HUES48 (cell line): ENCODE measurements around the gene PNMA8C.
"Not testable (repeated sequence)": the region's sequence is repeated elsewhere in the genome, so short reads cannot be mapped to it uniquely, and the experiment has no call there.

ENCODE experiments used
- H3K27ac ChIP-seq: one replicate; pipeline ENCODE4 v1.7.0; 2013; ENCODE audit warnings: low read depth, low read length, inconsistent platforms
- H3K27me3 ChIP-seq: 2 replicates; pipeline ENCODE4 v1.6.1; 2013; ENCODE audit warnings: mild to moderate bottlenecking, low read length; ENCODE audit not compliant: control insufficient read depth, insufficient read depth
- H3K36me3 ChIP-seq: 2 replicates; pipeline ENCODE4 v1.6.1; 2013; ENCODE audit warnings: low read length; ENCODE audit not compliant: control insufficient read depth, insufficient read depth
- H3K4me1 ChIP-seq: 2 replicates; pipeline ENCODE4 v1.6.1; 2013; ENCODE audit warnings: mild to moderate bottlenecking, low read length; ENCODE audit not compliant: control insufficient read depth, insufficient read depth
- H3K4me3 ChIP-seq: 2 replicates; pipeline ENCODE4 v1.5.1; 2013; ENCODE audit warnings: mild to moderate bottlenecking, low read depth, low read length
- H3K9ac ChIP-seq: 2 replicates; pipeline ENCODE4 v1.6.1; 2013; ENCODE audit warnings: mild to moderate bottlenecking, low read depth, low read length, moderate library complexity
- H3K9me3 ChIP-seq: 2 replicates; pipeline ENCODE4 v1.6.1; 2013; ENCODE audit warnings: low read length; ENCODE audit not compliant: control insufficient read depth, insufficient read depth

PNMA8C gene

DNA sequence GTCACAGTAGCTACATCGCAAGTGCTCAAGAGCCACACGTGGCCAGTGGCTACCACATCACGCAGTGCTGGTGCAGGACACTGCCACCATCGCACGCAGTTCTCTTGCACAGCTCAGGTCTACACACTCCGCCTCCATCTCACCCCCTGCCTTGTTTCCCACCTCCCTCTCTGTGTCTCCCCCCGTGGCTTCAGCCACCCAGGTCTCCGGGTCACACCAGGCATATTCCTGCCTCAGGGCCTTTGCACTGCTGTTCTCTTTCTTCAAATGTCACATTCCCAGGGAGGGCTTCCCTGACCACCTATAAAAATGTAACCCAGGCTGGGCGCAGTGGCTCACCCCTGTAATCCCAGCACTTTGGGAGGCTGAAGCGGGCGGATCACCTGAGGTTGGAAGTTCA lies 26.0 kb downstream of the PNMA8C start:
- H3K27me3 ChIP-seq, result peaks cover 20% of the 10 kb centered on the region
- no peaks in the 10 kb centered on the region for H3K36me3 ChIP-seq
- H3K4me1 ChIP-seq, result peaks cover 15% of the 10 kb centered on the region; the same call in 1 of the 2 replicates
- H3K27ac ChIP-seq, result no peak overlapping the region
- no peak overlapping the region for H3K4me3 ChIP-seq
- no peaks in the 10 kb centered on the region for H3K9me3 ChIP-seq
- no peak overlapping the region for H3K9ac ChIP-seq

DNA sequence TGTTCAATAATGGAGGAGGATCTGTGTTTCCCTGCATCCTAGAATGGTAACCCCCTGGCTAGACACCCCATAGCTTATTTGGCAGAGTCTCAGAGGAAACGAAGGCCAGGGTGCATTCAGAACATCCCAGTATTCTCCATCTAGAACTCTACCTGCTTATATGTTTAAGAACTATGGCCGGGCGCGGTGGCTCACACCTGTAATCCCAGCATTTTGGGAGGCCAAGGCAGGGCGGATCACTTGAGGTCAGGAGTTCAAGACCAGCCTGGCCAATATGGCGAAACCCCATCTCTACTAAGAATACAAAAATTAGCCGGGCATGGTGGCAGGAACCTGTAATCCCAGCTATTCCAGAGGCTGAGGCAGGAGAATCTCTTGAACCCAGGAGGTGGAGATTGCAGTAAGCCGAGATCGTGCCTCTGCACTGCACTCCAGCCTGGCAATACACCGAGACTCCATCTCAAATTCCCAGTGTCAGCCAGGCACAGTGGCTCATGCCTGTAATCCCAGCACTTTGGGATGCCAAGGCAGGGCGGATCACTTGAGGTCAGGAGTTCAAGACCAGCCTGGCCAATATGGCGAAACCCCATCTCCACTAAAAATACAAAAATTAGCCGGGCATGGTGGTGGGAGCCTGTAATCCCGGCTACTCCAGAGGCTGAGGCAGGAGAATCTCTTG lies 30.8 kb downstream of the PNMA8C start:
- not testable (repeated sequence) for H3K9ac ChIP-seq, H3K9me3 ChIP-seq, H3K4me1 ChIP-seq, H3K27me3 ChIP-seq, H3K36me3 ChIP-seq, H3K27ac ChIP-seq, H3K4me3 ChIP-seq

DNA sequence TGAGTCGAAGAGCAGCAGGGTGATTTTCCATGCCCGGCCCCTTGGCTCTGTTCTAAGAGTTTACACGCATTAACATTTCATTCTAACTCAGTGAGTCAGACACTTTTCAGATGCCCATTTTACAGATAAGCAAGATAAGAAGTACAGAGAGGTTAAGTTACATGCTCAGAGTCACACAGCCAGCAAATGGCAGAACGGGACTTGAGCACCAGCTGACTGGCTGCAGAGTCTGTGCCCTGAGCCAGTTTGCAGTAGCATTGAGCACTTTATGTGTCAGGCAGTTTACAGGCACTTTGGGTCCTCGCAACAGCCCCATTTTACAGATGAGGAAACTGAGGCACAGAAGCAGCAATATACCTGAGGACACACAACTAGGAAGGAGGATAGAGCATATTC lies 34.3 kb downstream of the PNMA8C start:
- no peaks in the 10 kb centered on the region for H3K9me3 ChIP-seq
- H3K27ac ChIP-seq, result no peak overlapping the region
- H3K36me3 ChIP-seq, result peaks cover 35% of the 10 kb centered on the region
- no peaks in the 10 kb centered on the region for H3K27me3 ChIP-seq
- H3K9ac ChIP-seq, result no peak overlapping the region
- H3K4me3 ChIP-seq, result no peak overlapping the region
- no peaks in the 10 kb centered on the region for H3K4me1 ChIP-seq

DNA sequence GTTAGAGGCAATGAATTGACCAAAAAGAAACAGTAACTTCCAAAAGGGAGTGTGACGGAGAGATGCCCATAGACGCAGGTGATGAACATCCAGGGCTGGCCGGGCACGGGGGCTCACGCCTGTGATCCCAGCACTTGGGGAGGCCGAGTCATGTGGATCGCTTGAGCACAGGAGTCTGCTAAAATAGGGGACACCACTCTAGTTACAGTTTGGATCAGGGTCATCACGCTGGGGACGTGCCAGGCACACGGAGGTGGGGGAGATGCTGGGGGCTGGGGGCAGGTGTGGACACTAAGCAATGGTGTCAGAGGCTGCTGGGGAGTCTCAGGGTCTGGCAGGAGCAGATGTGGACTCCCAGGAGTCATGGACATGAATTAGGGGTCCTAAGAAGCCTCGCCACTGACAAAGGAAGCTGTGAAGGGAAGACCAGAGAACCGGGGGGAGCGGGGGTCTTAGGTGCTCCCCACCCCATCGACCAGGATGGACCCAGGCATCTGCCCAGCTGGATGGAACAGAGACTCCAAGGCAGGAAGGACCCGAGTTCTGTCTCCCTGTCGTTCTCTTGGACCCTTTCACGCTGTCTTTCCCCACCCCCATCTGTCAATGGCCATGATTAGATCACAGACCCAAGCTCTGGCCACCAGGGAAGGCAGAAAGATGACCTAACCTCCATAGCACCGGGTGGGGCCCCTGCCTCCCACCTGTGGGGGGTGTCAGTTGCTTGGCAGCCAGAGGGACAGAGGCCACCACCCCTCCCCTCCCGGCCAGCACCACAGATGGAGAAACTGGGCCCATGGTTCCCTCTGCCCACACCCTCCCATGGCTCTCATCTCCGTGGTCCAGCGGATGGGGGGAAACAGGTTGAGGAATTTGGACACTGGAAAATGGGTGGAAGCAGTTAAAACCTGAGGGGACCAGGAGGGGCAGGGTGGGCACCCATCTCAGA lies 35.0 kb downstream of the PNMA8C start:
- H3K9me3 ChIP-seq, result no peaks in the 10 kb centered on the region
- H3K27ac ChIP-seq, result no peak overlapping the region
- H3K4me3 ChIP-seq, result no peak overlapping the region
- no peaks in the 10 kb centered on the region for H3K27me3 ChIP-seq
- H3K9ac ChIP-seq, result no peak overlapping the region
- H3K36me3 ChIP-seq, result peaks cover 41% of the 10 kb centered on the region
- H3K4me1 ChIP-seq, result no peaks in the 10 kb centered on the region

DNA sequence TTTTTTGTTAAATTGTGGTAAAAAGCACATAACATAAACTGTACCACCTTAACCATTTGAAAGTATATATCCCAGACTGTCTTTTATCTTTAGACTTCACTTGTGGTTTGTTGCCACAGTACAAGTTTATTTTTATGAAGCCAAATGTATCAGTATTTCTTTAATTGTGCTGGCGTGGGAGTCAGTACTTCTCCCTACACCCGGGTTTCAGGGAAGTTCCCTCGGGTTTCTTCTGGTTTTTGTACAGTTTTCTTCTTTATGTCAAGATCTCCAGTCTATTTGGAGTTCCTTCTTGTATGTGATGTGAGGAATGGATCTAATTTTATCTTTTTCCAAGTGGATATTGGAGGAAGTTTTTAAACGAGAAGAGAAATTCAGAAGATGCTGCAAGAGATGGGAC lies 35.9 kb downstream of the PNMA8C start:
- no peak overlapping the region for H3K4me3 ChIP-seq

DNA sequence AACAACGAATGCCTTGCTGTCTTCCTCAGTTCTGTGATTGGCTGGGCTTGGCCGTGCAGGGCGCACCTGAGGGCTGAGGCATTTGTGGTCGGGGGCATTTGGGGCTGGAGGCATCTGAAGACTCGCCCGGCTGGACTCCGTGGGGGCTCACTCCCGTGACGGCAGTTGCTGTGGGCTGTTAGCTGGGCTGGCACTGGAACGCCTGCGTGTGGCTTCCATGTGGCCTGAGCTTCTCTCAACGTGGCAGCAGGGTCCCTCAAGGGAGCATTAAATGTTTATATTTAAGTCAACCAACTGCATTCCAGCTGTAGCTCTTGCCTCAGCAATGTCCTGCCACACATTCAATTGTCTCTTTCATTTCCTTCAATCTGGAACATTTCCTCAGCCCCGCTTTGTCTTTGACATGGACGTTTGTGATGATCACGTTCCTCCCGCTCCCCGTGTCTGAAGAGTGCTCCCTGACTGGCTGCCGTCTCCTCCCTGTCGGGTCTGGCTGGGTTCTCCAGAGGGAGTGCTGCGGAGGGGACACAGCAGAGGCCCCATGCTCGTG lies 36.4 kb downstream of the PNMA8C start:
- no peaks in the 10 kb centered on the region for H3K9me3 ChIP-seq
- H3K9ac ChIP-seq, result no peak overlapping the region
- H3K27me3 ChIP-seq, result no peaks in the 10 kb centered on the region
- no peak overlapping the region for H3K4me3 ChIP-seq
- no peaks in the 10 kb centered on the region for H3K4me1 ChIP-seq
- peaks cover 55% of the 10 kb centered on the region for H3K36me3 ChIP-seq
- no peak overlapping the region for H3K27ac ChIP-seq

More for the DNA sequence above, 35.9 kb downstream of the PNMA8C start:
- Histone ChIP-seq H3K4me1 (no peaks in the 10 kb centered on the region), H3K27me3 (no peaks in the 10 kb centered on the region), H3K9ac (no peak overlapping the region), H3K27ac (no peak overlapping the region), H3K36me3 (peaks cover 50% of the 10 kb centered on the region), H3K9me3 (no peaks in the 10 kb centered on the region)

DNA sequence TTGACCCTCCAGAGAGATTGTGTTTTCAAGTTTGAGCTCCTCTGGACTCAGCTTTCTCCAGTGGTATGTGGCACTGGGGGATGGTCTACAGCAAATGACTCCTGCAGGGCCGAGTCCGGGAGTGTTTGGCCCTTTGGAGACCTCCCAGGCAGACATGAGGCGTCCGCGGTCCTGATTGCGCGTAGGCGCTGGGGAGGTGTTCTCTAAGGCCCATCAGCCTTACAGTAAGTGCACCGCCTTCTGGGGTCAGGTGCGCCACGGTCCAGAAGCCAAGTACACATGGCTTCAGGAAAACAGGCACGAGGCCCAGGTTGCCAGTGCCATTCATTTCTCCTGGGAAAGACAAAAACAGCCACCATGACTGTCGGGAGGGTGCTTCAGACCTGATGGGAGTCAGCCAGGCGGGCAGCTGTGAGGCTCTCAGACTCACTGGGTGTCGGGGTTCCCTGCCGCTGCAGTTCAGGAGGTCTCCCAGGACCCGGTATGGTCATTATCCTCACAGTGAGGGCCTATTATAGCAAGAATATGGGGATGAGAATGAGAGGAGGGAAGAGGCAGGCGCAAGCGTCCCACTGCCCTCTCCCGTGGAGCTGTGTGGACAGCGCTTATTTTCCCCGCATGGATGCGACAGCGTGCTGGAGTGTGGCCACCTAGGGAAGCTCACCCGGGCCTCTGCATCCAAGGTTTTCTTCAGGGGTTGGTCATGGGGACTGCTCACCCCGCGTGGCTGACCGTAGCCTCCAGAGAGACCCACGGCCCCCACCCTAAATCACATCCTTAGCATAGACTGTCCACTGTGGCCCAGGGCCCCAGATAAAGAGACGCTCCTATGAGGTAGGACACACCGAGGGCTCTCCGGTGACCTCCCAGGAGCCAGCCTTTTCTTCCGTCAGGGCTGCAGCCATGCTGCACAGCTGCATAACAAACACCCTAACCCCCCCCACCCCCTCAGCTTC lies 37.2 kb downstream of the PNMA8C start:
- H3K4me3 ChIP-seq, result no peak overlapping the region
- no peaks in the 10 kb centered on the region for H3K9me3 ChIP-seq
- H3K9ac ChIP-seq, result no peak overlapping the region
- H3K27me3 ChIP-seq, result no peaks in the 10 kb centered on the region
- H3K36me3 ChIP-seq, result peaks cover 63% of the 10 kb centered on the region
- H3K27ac ChIP-seq, result no peak overlapping the region
- H3K4me1 ChIP-seq, result no peaks in the 10 kb centered on the region

DNA sequence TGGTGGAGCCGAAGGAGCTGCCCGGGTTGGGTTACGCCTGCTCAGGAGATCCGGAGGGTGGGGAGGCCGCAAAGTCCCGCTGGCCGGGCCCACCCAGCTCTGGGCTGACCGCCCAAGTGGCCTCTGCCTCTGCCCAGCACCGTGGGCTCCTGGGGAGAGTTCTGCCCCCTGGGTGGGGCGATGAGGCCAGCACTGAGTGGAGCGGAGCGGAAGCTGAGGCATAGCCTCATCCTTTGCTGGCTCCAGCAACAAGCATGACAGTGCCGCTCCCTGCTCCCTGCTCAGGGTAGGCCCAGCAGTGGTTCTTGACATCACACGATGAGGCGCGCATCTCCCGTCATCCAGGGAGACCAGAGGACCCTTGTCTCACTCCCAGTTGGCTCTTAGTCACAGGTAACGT lies 37.9 kb downstream of the PNMA8C start:
- Histone ChIP-seq H3K27me3 (no peaks in the 10 kb centered on the region), H3K9me3 (no peaks in the 10 kb centered on the region), H3K36me3 (peaks cover 67% of the 10 kb centered on the region), H3K4me3 (no peak overlapping the region), H3K9ac (no peak overlapping the region), H3K27ac (no peak overlapping the region), H3K4me1 (no peaks in the 10 kb centered on the region)

DNA sequence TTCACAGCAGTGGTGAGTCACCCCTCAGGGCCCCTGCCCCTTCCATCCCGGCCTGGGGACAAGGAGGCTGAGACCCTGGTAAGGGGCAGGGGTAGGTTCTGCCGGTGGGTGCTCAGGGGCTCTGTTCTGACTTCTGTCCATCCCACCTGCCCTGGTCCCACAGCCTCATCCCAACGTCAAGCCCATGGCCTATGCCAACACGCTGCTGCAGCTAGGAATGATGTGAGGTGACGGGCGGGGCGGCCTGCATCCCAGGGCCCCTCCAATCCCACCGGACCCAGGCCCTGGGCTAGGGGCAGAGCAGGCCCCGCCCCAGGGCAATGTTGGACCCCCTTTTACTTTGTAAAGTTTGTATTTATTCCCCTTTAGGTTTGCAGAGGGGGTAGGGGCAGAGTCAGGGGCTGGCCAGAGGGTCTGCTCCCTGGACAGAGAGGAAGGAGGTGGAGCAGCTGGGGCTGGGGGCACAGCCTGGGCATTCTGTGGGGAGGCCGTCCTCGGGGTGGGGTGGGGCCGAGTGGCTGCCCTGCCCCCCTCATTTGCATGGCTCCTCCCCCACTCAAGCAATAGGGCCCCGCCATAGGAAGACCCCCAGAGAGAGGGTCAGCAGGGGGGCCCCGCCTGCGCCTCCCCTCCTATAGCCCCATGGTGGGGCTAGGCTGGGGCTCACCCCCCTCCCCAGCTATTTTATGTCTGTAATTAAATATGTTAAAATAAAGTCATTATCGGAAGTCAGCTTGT lies 38.4 kb downstream of the PNMA8C start:
- no peak overlapping the region for H3K4me3 ChIP-seq
- no peaks in the 10 kb centered on the region for H3K27me3 ChIP-seq
- no peak overlapping the region for H3K9ac ChIP-seq
- peaks cover 67% of the 10 kb centered on the region for H3K36me3 ChIP-seq
- H3K27ac ChIP-seq, result no peak overlapping the region
- H3K9me3 ChIP-seq, result no peaks in the 10 kb centered on the region
- no peaks in the 10 kb centered on the region for H3K4me1 ChIP-seq
